Naive thymus-derived CD4-positive, alpha-beta T cell (primary cell): ENCODE measurements around the gene SNRNP35. TPM values are rescaled to one million over a fixed set of nuclear protein-coding genes. Genes with fewer than 3 reads are reported as not detected.
"Not testable (repeated sequence)": the region's sequence is repeated elsewhere in the genome, so short reads cannot be mapped to it uniquely, and the experiment has no call there.

Source experiments
- ATAC-seq: fragments of 150-1000 bp; cut with Tn5 transposase; 2 replicates; pipeline ENCODE4 v1.10.0; 2021; ENCODE audit warnings: mild to moderate bottlenecking, moderate library complexity
- CTCF ChIA-PET: fragments of 350-600 bp; sonication (Branson Sonifier 250); formaldehyde crosslinking; loops from one replicate; lab custom pipeline; 2021; ENCODE audit warnings: antibody characterized with exemption; lab: Charles Lee
- POLR2A ChIA-PET: fragments of 350-600 bp; sonication (Branson Sonifier 250); formaldehyde crosslinking; loops from one replicate; lab custom pipeline; 2021; ENCODE audit warnings: antibody characterized with exemption, inconsistent platforms; lab: Charles Lee
- DNase-seq, 9 donors: peaks; one replicate each; pipeline versions ENCODE4 v3.0.0 to v3.0.0-alpha.2; 2020 to 2022; ENCODE audit warnings: mixed read lengths in 1 of 9
- H3K27ac ChIP-seq: one replicate; pipeline ENCODE4 v1.7.0; 2013; ENCODE audit warnings: mild to moderate bottlenecking, low read depth, low read length, moderate library complexity
- H3K27me3 ChIP-seq, 2 donors: one replicate each; pipeline ENCODE4 v1.7.0; 2013; ENCODE audit warnings: low read length in 2 of 2, mild to moderate bottlenecking in 2 of 2, moderate library complexity in 2 of 2; ENCODE audit not compliant: control insufficient read depth in 2 of 2, insufficient read depth in 2 of 2
- H3K36me3 ChIP-seq, 3 experiments: 1 replicate in 2 of 3; 2 replicates in 1 of 3; pipeline ENCODE4 v1.7.0; 2013; ENCODE audit warnings: low read length in 3 of 3, mild to moderate bottlenecking in 3 of 3, moderate library complexity in 1 of 3; ENCODE audit not compliant: insufficient read depth in 3 of 3, control insufficient read depth in 2 of 3
- H3K4me1 ChIP-seq, 2 donors: one replicate each; pipeline ENCODE4 v1.7.0; 2013; ENCODE audit warnings: low read length in 2 of 2, mild to moderate bottlenecking in 2 of 2, moderate library complexity in 1 of 2; ENCODE audit not compliant: control insufficient read depth in 2 of 2, insufficient read depth in 2 of 2
- H3K4me3 ChIP-seq: 2 replicates; pipeline ENCODE4 v1.7.0; 2013; ENCODE audit warnings: mild to moderate bottlenecking, low read length
- H3K9me3 ChIP-seq, 3 experiments: 1 replicate in 2 of 3; 2 replicates in 1 of 3; pipeline ENCODE4 v1.7.0; 2013; ENCODE audit warnings: low read length in 3 of 3; ENCODE audit not compliant: control insufficient read depth in 2 of 3
- H3K27ac Mint-ChIP-seq, 9 donors: one replicate each; pipeline ENCODE4 v1.8.0; 2020 to 2022; ENCODE audit warnings: mixed read lengths in 9 of 9, mild to moderate bottlenecking in 8 of 9, moderate library complexity in 5 of 9, inconsistent platforms in 2 of 9
- H3K27me3 Mint-ChIP-seq, 5 donors: one replicate each; pipeline ENCODE4 v1.8.0; 2021 to 2022; ENCODE audit warnings: mixed read lengths in 5 of 5, mild to moderate bottlenecking in 1 of 5
- H3K36me3 Mint-ChIP-seq, 5 donors: one replicate each; pipeline ENCODE4 v1.8.0; 2020 to 2022; ENCODE audit warnings: mixed read lengths in 5 of 5, mild to moderate bottlenecking in 3 of 5, inconsistent platforms in 1 of 5
- H3K4me1 Mint-ChIP-seq, 7 donors: one replicate each; pipeline ENCODE4 v1.8.0; 2020 to 2022; ENCODE audit warnings: mixed read lengths in 7 of 7, mild to moderate bottlenecking in 3 of 7, inconsistent platforms in 1 of 7
- H3K4me3 Mint-ChIP-seq, 10 donors: one replicate each; pipeline ENCODE4 v1.8.0; 2020 to 2022; ENCODE audit warnings: mild to moderate bottlenecking in 10 of 10, mixed read lengths in 10 of 10, moderate library complexity in 6 of 10, inconsistent platforms in 2 of 10
- H3K9me3 Mint-ChIP-seq, 11 donors: one replicate each; pipeline ENCODE4 v1.8.0; 2020 to 2022; ENCODE audit warnings: mixed read lengths in 11 of 11, mild to moderate bottlenecking in 4 of 11, inconsistent platforms in 1 of 11, moderate library complexity in 1 of 11
- intact Hi-C, 2 donors: fragments of 100-400 bp; cut with micrococcal nuclease; formaldehyde crosslinking; loops; one replicate each; pipeline ENCODE4 v1.15.1; 2023
- polyA plus RNA-seq, 2 donors: library from polyadenylated mRNA; unstranded; fragments of 300-500 nt; fragmentation: Illumina TruSeq; gene quantifications; one replicate each; pipeline ENCODE4 v1.2.3, GENCODE V29; 2021
- total RNA-seq, 6 experiments: library from RNA in 5 of 6; stranded (reverse) in 5 of 6; gene quantifications; 1 replicate in 5 of 6; 2 replicates in 1 of 6; pipeline ENCODE4 v1.2.3 and lab custom pipeline; 2021 to 2026

The SNRNP35 gene
- total and polyA plus RNA-seq, 7 experiments from 2014 or later = 24.2 to 53.4 (median 35.1) TPM

GRCh38 chr12:123488539-123489230, 30.7 kb downstream of the SNRNP35 start:
- POLR2A ChIA-PET = interaction anchor here (1.0 to 1.4 kb wide), 3 partner anchors 14 to 31 kb away, joined by 3 to 4 read pairs (median 4); partner anchors contain the start of gene SNRNP35
- ATAC-seq = no peak
- H3K27me3 Mint-ChIP-seq = no peaks in the 10 kb centered on the region

DNA sequence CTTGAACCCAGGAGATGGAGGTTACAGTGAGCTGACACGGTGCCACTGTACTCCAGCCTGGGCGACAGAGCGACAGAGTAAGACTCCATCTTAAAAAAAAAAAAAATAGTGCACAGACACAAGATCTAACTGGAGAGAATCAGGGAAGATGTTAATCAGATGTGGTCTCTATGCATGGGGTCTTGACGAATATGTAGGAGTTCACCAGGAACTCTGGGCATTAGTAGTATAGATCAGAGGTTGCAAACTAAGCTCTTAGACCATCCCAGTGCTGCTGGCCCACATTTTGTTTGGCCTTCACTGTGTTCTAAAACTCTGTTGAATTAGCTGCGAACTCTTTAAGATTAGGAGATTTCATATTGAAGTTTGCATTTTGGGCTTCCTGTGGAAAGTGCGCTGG, 31.6 kb downstream of the SNRNP35 start:
- Histone ChIP-seq H3K27ac (no peak overlapping the region), H3K4me1 (peaks cover 0 to 7% of the 10 kb centered on the region in 2 donors), H3K9me3 (no peaks in the 10 kb centered on the region), H3K4me3 (no peak overlapping the region), H3K27me3 (no peaks in the 10 kb centered on the region), H3K36me3 (no peaks in the 10 kb centered on the region)
- CTCF ChIA-PET = no interaction called here
- ATAC-seq (no peak), DNase-seq (no peak)
- Mint-ChIP-seq H3K9me3 (no peaks in the 10 kb centered on the region), H3K27me3 (no peaks in the 10 kb centered on the region), H3K4me3 (no peak overlapping the region), H3K27ac (no peak overlapping the region), H3K4me1 (peaks cover 5 to 23% (median 16%) of the 10 kb centered on the region in 7 donors), H3K36me3 (peaks cover 0 to 3% (median 0%) of the 10 kb centered on the region in 5 donors)
- POLR2A ChIA-PET = interaction anchor here (0.6 to 1.1 kb wide), 3 partner anchors 12 to 304 kb away, joined by 3 read pairs; no protein-coding TSS in a partner anchor
- intact Hi-C loops = no loop called here

More at GRCh38 chr12:123488539-123489230, 30.7 kb downstream of the SNRNP35 start:
- DNase-seq = no peak
- no peak overlapping the region for H3K4me3 Mint-ChIP-seq
- H3K36me3 ChIP-seq = no peaks in the 10 kb centered on the region
- peaks cover 0 to 3% (median 0%) of the 10 kb centered on the region in 5 donors for H3K36me3 Mint-ChIP-seq
- H3K27ac ChIP-seq = no peak overlapping the region
- no peak overlapping the region for H3K27ac Mint-ChIP-seq
- H3K4me3 ChIP-seq = no peak overlapping the region
- H3K27me3 ChIP-seq = no peaks in the 10 kb centered on the region
- intact Hi-C loops = no loop called here
- H3K9me3 Mint-ChIP-seq = no peaks in the 10 kb centered on the region
- peaks cover 6 to 16% of the 10 kb centered on the region in 2 donors for H3K4me1 ChIP-seq
- CTCF ChIA-PET = interaction anchor here (0.8 kb wide), 1 partner anchor 1303 kb away, joined by 3 read pairs; no protein-coding TSS in a partner anchor
- peaks cover 13 to 32% (median 25%) of the 10 kb centered on the region in 7 donors for H3K4me1 Mint-ChIP-seq
- no peaks in the 10 kb centered on the region for H3K9me3 ChIP-seq

DNA sequence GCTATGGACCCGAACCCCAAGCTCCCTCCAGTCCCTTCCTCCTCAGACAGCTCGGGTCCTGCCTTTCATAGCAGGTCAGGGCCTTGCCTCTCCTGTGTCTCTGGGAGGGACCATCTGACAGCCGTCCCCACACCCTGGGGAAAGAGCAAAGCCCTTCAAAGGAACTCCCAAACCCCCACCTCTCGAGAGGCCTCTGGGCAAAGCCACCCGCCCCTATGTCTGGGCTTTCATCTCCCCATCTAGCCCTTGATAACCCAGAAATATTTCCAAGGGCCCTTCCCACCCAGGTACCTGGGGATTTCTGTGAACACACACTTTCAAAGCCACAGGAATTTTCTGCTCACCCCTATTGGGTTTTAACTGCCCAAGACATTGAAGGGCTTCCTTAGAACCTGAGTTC, 32.1 kb downstream of the SNRNP35 start:
- Histone ChIP-seq H3K36me3 (no peaks in the 10 kb centered on the region), H3K27me3 (no peaks in the 10 kb centered on the region), H3K9me3 (no peaks in the 10 kb centered on the region), H3K4me1 (peaks cover 0 to 2% of the 10 kb centered on the region in 2 donors), H3K27ac (no peak overlapping the region), H3K4me3 (no peak overlapping the region)
- no peak overlapping the region for H3K4me3 Mint-ChIP-seq
- H3K27me3 Mint-ChIP-seq = no peaks in the 10 kb centered on the region
- ATAC-seq (no peak), DNase-seq (no peak)
- H3K27ac Mint-ChIP-seq = peak overlapping the region in 1 of 9 donors; percentile 9
- peaks cover 0 to 3% (median 0%) of the 10 kb centered on the region in 5 donors for H3K36me3 Mint-ChIP-seq
- no peaks in the 10 kb centered on the region for H3K9me3 Mint-ChIP-seq
- H3K4me1 Mint-ChIP-seq = peaks cover 0 to 18% (median 11%) of the 10 kb centered on the region in 7 donors
- ChIA-PET CTCF (no interaction called here), POLR2A (interaction anchor here (0.6 to 1.1 kb wide), 3 partner anchors 13 to 305 kb away, joined by 3 read pairs; no protein-coding TSS in a partner anchor)
- intact Hi-C loops = no loop called here

DNA sequence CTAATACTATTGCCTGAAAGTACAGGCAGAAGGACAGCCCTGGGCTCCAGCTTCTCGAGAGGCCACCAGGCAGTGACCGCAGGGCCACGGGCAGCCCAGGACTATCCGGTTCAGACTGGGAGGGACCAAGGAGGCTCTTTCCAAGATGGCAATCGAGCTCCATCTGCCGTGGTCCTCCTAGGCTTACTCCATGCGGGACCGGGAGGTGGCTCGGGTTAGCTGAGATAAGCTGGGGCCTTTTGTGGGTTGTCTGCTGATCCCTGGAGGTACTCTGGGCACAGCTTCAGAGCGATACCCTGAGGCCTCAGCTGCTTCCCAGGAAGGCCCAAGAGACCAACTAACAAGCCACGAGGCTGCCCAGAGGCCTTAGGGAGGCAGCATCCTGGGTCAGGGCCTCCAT, 33.1 kb downstream of the SNRNP35 start:
- Histone ChIP-seq H3K27me3 (no peaks in the 10 kb centered on the region), H3K27ac (no peak overlapping the region), H3K4me1 (no peaks in the 10 kb centered on the region), H3K36me3 (no peaks in the 10 kb centered on the region), H3K9me3 (no peaks in the 10 kb centered on the region), H3K4me3 (no peak overlapping the region)
- H3K4me3 Mint-ChIP-seq = no peak overlapping the region
- H3K9me3 Mint-ChIP-seq = no peaks in the 10 kb centered on the region
- intact Hi-C loops = no loop called here
- peaks cover 0 to 13% (median 3%) of the 10 kb centered on the region in 7 donors for H3K4me1 Mint-ChIP-seq
- ChIA-PET CTCF (no interaction called here), POLR2A (interaction anchor here (1.1 to 1.6 kb wide), 2 partner anchors 8 to 31 kb away, joined by 4 to 5 read pairs; no protein-coding TSS in a partner anchor)
- peaks cover 0 to 3% (median 0%) of the 10 kb centered on the region in 5 donors for H3K36me3 Mint-ChIP-seq
- H3K27me3 Mint-ChIP-seq = no peaks in the 10 kb centered on the region
- no peak for ATAC-seq
- no peak for DNase-seq
- no peak overlapping the region for H3K27ac Mint-ChIP-seq

GRCh38 chr12:123491481-123491880, 33.5 kb downstream of the SNRNP35 start:
- H3K4me3 Mint-ChIP-seq = no peak overlapping the region
- H3K27ac Mint-ChIP-seq = no peak overlapping the region
- Histone ChIP-seq H3K27ac (no peak overlapping the region), H3K4me3 (no peak overlapping the region), H3K27me3 (no peaks in the 10 kb centered on the region), H3K4me1 (no peaks in the 10 kb centered on the region), H3K36me3 (no peaks in the 10 kb centered on the region), H3K9me3 (no peaks in the 10 kb centered on the region)
- ChIA-PET POLR2A (interaction anchor here (1.1 to 1.6 kb wide), 2 partner anchors 8 to 32 kb away, joined by 4 to 5 read pairs; no protein-coding TSS in a partner anchor), CTCF (no interaction called here)
- H3K9me3 Mint-ChIP-seq = no peaks in the 10 kb centered on the region
- H3K27me3 Mint-ChIP-seq = no peaks in the 10 kb centered on the region
- intact Hi-C loops = no loop called here
- H3K4me1 Mint-ChIP-seq = peaks cover 0 to 9% (median 0%) of the 10 kb centered on the region in 7 donors
- H3K36me3 Mint-ChIP-seq = peaks cover 0 to 3% (median 0%) of the 10 kb centered on the region in 5 donors
- ATAC-seq (no peak), DNase-seq (no peak)

DNA sequence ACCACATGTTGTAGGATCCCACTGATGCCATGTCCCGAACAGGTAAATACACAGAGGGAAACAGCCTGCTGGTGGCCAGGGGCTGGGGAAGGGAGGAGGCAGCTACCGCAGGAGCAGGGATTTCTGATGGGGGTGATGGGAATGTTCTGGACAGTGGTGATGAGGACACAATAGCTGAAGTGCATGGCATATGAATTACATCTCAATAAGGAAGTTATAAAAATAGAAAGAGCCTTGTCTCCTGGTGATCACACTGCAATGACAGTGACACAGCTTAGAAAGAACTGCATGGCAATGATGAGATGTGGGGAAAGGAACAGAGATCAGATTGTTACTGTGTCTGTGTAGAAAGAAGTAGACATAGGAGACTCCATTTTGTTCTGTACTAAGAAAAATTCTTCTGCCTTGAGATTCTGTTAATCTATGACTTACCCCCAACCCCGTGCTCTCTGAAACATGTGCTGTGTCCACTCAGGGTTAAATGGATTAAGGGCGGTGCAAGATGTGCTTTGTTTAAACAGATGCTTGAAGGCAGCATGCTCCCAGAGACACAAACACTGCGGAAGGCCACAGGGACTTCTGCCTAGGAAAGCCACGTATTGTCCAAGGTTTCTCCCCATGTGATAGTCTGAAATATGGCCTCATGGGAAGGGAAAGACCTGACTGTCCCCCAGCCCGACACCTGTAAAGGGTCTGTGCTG, 34.5 kb downstream of the SNRNP35 start:
- H3K27me3 ChIP-seq, H3K4me1 ChIP-seq, intact Hi-C loops, H3K4me1 Mint-ChIP-seq, H3K9me3 Mint-ChIP-seq, H3K27ac ChIP-seq, H3K27me3 Mint-ChIP-seq, CTCF ChIA-PET, H3K36me3 Mint-ChIP-seq, H3K9me3 ChIP-seq, H3K36me3 ChIP-seq, H3K4me3 Mint-ChIP-seq, H3K4me3 ChIP-seq, DNase-seq: not testable (repeated sequence)
- ATAC-seq = peak; percentile 14
- POLR2A ChIA-PET = interaction anchor here (1.1 to 1.6 kb wide), 2 partner anchors 9 to 33 kb away, joined by 4 to 5 read pairs; no protein-coding TSS in a partner anchor
- H3K27ac Mint-ChIP-seq = peak overlapping the region in 2 of 9 donors; percentile 20 to 58
